H1 (cell line): ENCODE results near the gene RNF13. TPM values are rescaled to one million over a fixed set of nuclear protein-coding genes. Genes with fewer than 3 reads are reported as not detected.

ENCODE experiments used
- ASH2L ChIP-seq: fragments of 200-600, 300-600 bp; sonication (generic); IDR thresholded peaks from one replicate; pipeline ENCODE4 v1.7.1; 2017; ENCODE audit warnings: low read length
- CHD2 ChIP-seq: IDR thresholded peaks from 2 replicates; pipeline ENCODE4 v1.6.1; 2012; ENCODE audit warnings: low read length, improper control_type of control experiment
- CTBP2 ChIP-seq: IDR thresholded peaks from 2 replicates; pipeline ENCODE4 v1.7.0; 2011; ENCODE audit warnings: borderline replicate concordance, mild to moderate bottlenecking, moderate library complexity, mixed read lengths, low read length; ENCODE audit not compliant: insufficient read depth, insufficient read length
- EZH2 ChIP-seq: fragments of 200-600 bp; sonication (generic); IDR thresholded peaks from 2 replicates; pipeline ENCODE4 v1.7.1; 2012; ENCODE audit warnings: low read depth, mild to moderate bottlenecking, moderate library complexity, low read length, inconsistent platforms; ENCODE audit not compliant: severe bottlenecking
- SIRT6 ChIP-seq: IDR thresholded peaks from one replicate; pipeline ENCODE4 v1.7.1; 2012; ENCODE audit warnings: low read length, inconsistent platforms
- SP4 ChIP-seq: IDR thresholded peaks from 2 replicates; pipeline ENCODE4 v1.6.1; 2012; ENCODE audit warnings: low read length, inconsistent platforms
- polyA plus RNA-seq, 7 experiments: library from polyadenylated mRNA; depleted of rRNA in 3 of 7; stranded (reverse) in 5 of 7; unstranded in 2 of 7; fragments of >200 nt in 5 of 7; fragments of 200-250 nt in 2 of 7; gene quantifications; 1 replicate in 5 of 7; 2 replicates in 1 of 7; 4 replicates in 1 of 7; pipeline versions ENCODE4 v1.2.1 to v1.2.3, GENCODE V29; 2011 to 2013; ENCODE audit warnings: missing spikeins in 2 of 7, mixed read lengths in 2 of 7
- total RNA-seq: library from RNA; stranded (reverse); fragmentation: NEBNext Ultra II Directional; extraction: Animal tissue kit (Norgen Biotek cat#: 25700); gene quantifications from 2 replicates; pipeline ENCODE4 v1.2.1, GENCODE V29; 2021

Gene RNF13
- total and polyA plus RNA-seq, 2 of the 8 experiments (the other 6 are each of a cell fraction or from before 2014, with no cell fraction given): 19.4 to 35.4 TPM

GRCh38 chr3:149850787-149851584, 38.0 kb downstream of the RNF13 start (continued):
- TF ChIP-seq CHD2 (no peak), EZH2 (no peak), CTBP2 (no peak), ASH2L (no peak), SP4 (no peak), SIRT6 (no peak)
